HG03064 (cell line): ENCODE data around the gene NBEAL1.
"Not testable (repeated sequence)": the region's sequence is repeated elsewhere in the genome, so short reads cannot be mapped to it uniquely, and the experiment has no call there.

Experiments used
- ATAC-seq: cut with Tn5 transposase; IDR thresholded peaks from one replicate; pipeline ENCODE4 v1.9.1; 2021; ENCODE audit warnings: low read depth; ENCODE audit not compliant: unreplicated experiment

Gene NBEAL1

GRCh38 chr2:203104273-203104672 lies 89.6 kb downstream of the NBEAL1 start:
- ATAC-seq, result no peak

GRCh38 chr2:203105996-203106395 lies 91.3 kb downstream of the NBEAL1 start:
- no peak for ATAC-seq

GRCh38 chr2:203110496-203110895 lies 95.8 kb downstream of the NBEAL1 start:
- ATAC-seq, result not testable (repeated sequence)

GRCh38 chr2:203112342-203112741 lies 97.7 kb downstream of the NBEAL1 start:
- no peak for ATAC-seq

- ATAC-seq, result not testable (repeated sequence)
Observed at GRCh38 chr2:203115201-203115700, 100.6 kb downstream of the NBEAL1 start.

GRCh38 chr2:203122317-203122986 lies 107.8 kb downstream of the NBEAL1 start:
- ATAC-seq, result no peak

- no peak for ATAC-seq
Observed at GRCh38 chr2:203126996-203127395, 112.3 kb downstream of the NBEAL1 start.

GRCh38 chr2:203135105-203135504 lies 120.4 kb downstream of the NBEAL1 start:
- no peak for ATAC-seq

- no peak for ATAC-seq
Observed at GRCh38 chr2:203143391-203143790, 128.7 kb downstream of the NBEAL1 start.

- ATAC-seq, result no peak
Observed at GRCh38 chr2:203149194-203149593, 134.5 kb downstream of the NBEAL1 start.

GRCh38 chr2:203155406-203155805 lies 140.7 kb downstream of the NBEAL1 start:
- no peak for ATAC-seq

- ATAC-seq, result not testable (repeated sequence)
Observed at GRCh38 chr2:203162722-203163121, 148.0 kb downstream of the NBEAL1 start.

- ATAC-seq, result no peak
Observed at GRCh38 chr2:203164311-203164935, 149.7 kb downstream of the NBEAL1 start.

GRCh38 chr2:203167751-203168150 lies 153.1 kb downstream of the NBEAL1 start:
- ATAC-seq, result no peak

GRCh38 chr2:203170502-203170901 lies 155.8 kb downstream of the NBEAL1 start:
- no peak for ATAC-seq

- no peak for ATAC-seq
Observed at GRCh38 chr2:203175371-203175770, 160.7 kb downstream of the NBEAL1 start.

GRCh38 chr2:203177361-203177760 lies 162.7 kb downstream of the NBEAL1 start:
- ATAC-seq, result no peak

GRCh38 chr2:203185864-203186263 lies 171.2 kb downstream of the NBEAL1 start:
- ATAC-seq, result no peak

GRCh38 chr2:203190547-203190946 lies 175.9 kb downstream of the NBEAL1 start:
- not testable (repeated sequence) for ATAC-seq

GRCh38 chr2:203191026-203191425 lies 176.4 kb downstream of the NBEAL1 start:
- not testable (repeated sequence) for ATAC-seq

- ATAC-seq, result no peak
Observed at GRCh38 chr2:203191961-203192360, 177.3 kb downstream of the NBEAL1 start.
